ENCODE measurements around the gene EPHB3.

EPHB3 gene

GRCh38 chr3:184551614-184552256 is 9.8 kb upstream of the EPHB3 start:
- H3K4me1 Mint-ChIP-seq (ENCODE audit: low read depth): peaks cover 5% of the 10 kb centered on the region

DNA sequence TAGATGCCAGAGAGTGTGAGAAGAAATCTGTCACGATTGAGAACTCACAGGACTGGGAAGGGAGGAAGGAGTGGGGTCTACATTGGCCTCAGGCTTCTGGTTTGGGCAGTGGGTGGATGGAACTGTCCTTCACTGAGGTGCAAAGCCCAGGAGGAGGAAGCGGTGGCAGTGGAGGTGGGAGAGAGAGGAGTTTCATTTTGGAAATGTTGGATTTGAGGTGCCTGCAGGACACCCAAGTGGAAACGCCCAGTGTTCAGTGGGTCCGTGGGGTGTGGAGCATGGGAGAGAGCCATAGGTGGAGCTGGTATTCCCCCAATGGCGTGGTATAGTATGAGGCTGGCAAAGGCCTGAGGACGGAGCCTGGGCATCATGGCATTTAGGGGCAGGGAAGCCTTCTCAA is 9.3 kb upstream of the EPHB3 start:
- peaks cover 6% of the 10 kb centered on the region for H3K4me1 Mint-ChIP-seq (ENCODE audit: low read depth)
- no peak for DNase-seq (ENCODE audit: low spot score)
- no peak overlapping the region for H3K4me3 Mint-ChIP-seq
- H3K36me3 Mint-ChIP-seq (ENCODE audit: low read depth): no peaks in the 10 kb centered on the region
- peaks cover 9% of the 10 kb centered on the region for H3K27me3 Mint-ChIP-seq (ENCODE audit: low read depth)
- no peak overlapping the region for H3K27ac Mint-ChIP-seq
- no peaks in the 10 kb centered on the region for H3K9me3 Mint-ChIP-seq

More at GRCh38 chr3:184551614-184552256, 9.8 kb upstream of the EPHB3 start:
- no peak overlapping the region for H3K27ac Mint-ChIP-seq
- H3K27me3 Mint-ChIP-seq (ENCODE audit: low read depth): peaks cover 9% of the 10 kb centered on the region
- DNase-seq (ENCODE audit: low spot score): no peak
- no peak overlapping the region for H3K4me3 Mint-ChIP-seq
- no peaks in the 10 kb centered on the region for H3K36me3 Mint-ChIP-seq (ENCODE audit: low read depth)
- H3K9me3 Mint-ChIP-seq: no peaks in the 10 kb centered on the region

DNA sequence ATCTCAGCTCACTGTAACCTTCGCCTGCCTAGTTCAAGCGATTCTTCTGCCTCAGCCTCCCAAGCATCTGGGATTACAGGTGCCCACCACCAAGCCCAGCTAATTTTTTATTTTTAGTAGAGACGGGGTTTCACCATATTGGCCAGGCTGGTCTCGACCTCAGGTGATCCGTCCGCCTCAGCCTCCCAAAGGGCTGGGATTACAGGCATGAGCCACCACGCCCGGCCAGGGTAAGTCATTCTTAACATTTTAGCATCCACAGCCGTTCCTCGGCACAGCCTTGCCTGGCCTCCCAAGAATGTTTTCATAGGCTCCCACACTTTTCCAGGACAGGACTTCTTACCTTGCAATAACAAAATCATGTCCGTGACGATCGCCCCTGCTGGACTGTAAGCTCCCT is 8.7 kb upstream of the EPHB3 start:
- Mint-ChIP-seq H3K27ac (no peak overlapping the region), H3K27me3 (ENCODE audit: low read depth) (peaks cover 13% of the 10 kb centered on the region), H3K36me3 (ENCODE audit: low read depth) (no peaks in the 10 kb centered on the region), H3K4me1 (ENCODE audit: low read depth) (peaks cover 6% of the 10 kb centered on the region), H3K9me3 (no peaks in the 10 kb centered on the region), H3K4me3 (no peak overlapping the region)
- DNase-seq (ENCODE audit: low spot score): no peak

DNA sequence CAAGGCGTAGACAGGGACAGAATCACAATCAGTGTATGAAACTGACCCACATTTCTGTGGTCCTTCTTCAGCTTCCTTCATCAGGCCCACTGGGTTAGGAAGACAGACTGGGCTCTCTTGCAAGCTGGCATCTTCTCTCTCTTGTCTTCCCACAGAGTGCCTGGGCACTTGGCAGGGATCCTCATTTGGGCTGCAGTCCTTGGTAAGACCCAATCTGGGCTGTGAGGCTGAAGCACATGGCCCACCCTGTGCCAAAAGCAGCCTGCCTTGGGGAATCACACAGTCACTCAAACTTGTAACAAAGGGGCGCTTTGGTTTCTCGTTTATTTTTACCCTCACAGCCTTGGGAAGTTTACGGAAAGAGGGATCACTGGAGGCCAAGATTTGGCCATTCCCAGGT is 8.2 kb upstream of the EPHB3 start:
- peaks cover 17% of the 10 kb centered on the region for H3K27me3 Mint-ChIP-seq (ENCODE audit: low read depth)
- H3K36me3 Mint-ChIP-seq (ENCODE audit: low read depth): no peaks in the 10 kb centered on the region
- H3K27ac Mint-ChIP-seq: no peak overlapping the region
- no peak overlapping the region for H3K4me3 Mint-ChIP-seq
- no peak for DNase-seq (ENCODE audit: low spot score)
- peaks cover 6% of the 10 kb centered on the region for H3K4me1 Mint-ChIP-seq (ENCODE audit: low read depth)
- H3K9me3 Mint-ChIP-seq: no peaks in the 10 kb centered on the region

DNA sequence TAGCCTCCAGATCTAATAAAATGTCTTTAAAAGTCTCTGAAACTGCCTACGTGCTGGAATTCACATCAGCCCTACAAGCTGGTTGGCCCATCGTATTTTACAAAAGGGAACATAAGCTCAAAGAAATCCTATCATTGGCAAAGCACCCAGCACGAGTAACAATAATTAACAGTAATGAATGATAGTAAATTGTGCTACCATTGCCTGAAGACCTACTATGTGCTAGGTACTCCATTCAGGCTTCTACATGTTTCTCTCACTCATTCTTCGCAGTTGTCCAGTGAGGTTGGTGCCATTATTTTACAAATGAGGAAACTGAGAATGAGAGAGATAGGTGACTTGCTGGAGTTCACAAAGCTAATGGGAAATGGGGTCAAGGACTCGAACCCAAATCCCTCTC is 7.1 kb upstream of the EPHB3 start:
- H3K4me1 Mint-ChIP-seq (ENCODE audit: low read depth): peaks cover 6% of the 10 kb centered on the region
- no peak overlapping the region for H3K4me3 Mint-ChIP-seq
- peaks cover 20% of the 10 kb centered on the region for H3K27me3 Mint-ChIP-seq (ENCODE audit: low read depth)
- no peak for DNase-seq (ENCODE audit: low spot score)
- no peaks in the 10 kb centered on the region for H3K36me3 Mint-ChIP-seq (ENCODE audit: low read depth)
- no peak overlapping the region for H3K27ac Mint-ChIP-seq
- H3K9me3 Mint-ChIP-seq: no peaks in the 10 kb centered on the region

GRCh38 chr3:184556582-184557347 is 4.8 kb upstream of the EPHB3 start:
- peaks cover 15% of the 10 kb centered on the region for H3K4me1 Mint-ChIP-seq (ENCODE audit: low read depth)
- H3K4me3 Mint-ChIP-seq: peak overlapping the region; percentile 60
- peaks cover 33% of the 10 kb centered on the region for H3K27me3 Mint-ChIP-seq (ENCODE audit: low read depth)
- no peaks in the 10 kb centered on the region for H3K9me3 Mint-ChIP-seq
- no peak for DNase-seq (ENCODE audit: low spot score)
- H3K36me3 Mint-ChIP-seq (ENCODE audit: low read depth): no peaks in the 10 kb centered on the region
- H3K27ac Mint-ChIP-seq: peak overlapping the region; percentile 3

DNA sequence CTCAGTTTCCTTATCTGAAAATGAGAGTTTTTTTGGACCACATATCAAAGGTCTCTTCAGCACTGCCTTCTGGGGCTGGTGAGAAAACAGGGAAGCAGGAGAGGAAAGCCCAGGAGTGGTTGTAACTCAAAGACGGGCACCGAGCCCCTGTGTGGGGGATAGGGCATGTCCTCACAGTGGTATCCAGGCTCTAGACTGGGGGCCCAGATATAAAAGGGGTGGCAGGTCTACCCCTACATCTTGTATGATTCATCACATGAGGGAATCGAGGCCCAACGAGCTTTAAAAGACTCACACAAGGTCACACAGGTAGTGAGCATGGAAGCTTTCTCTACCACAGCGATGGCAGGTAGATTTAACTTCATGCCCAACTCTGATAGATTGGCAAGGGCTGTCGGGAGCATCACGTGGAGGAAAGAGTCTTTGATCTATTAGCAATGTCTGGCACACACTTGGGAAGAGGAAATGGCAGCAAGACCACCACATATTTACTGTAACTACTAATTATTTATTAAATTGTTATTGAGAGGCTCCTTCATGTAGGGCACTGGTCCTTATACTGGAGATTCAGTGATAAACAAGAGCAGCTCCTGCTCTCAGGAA is 4.1 kb upstream of the EPHB3 start:
- Mint-ChIP-seq H3K9me3 (no peaks in the 10 kb centered on the region), H3K36me3 (ENCODE audit: low read depth) (no peaks in the 10 kb centered on the region), H3K27me3 (ENCODE audit: low read depth) (peaks cover 33% of the 10 kb centered on the region), H3K4me3 (no peak overlapping the region), H3K4me1 (ENCODE audit: low read depth) (peaks cover 15% of the 10 kb centered on the region), H3K27ac (no peak overlapping the region)
- no peak for DNase-seq (ENCODE audit: low spot score)

GRCh38 chr3:184558726-184559125 is 2.9 kb upstream of the EPHB3 start:
- H3K27me3 Mint-ChIP-seq (ENCODE audit: low read depth): peaks cover 37% of the 10 kb centered on the region
- peaks cover 15% of the 10 kb centered on the region for H3K4me1 Mint-ChIP-seq (ENCODE audit: low read depth)
- no peaks in the 10 kb centered on the region for H3K9me3 Mint-ChIP-seq

DNA sequence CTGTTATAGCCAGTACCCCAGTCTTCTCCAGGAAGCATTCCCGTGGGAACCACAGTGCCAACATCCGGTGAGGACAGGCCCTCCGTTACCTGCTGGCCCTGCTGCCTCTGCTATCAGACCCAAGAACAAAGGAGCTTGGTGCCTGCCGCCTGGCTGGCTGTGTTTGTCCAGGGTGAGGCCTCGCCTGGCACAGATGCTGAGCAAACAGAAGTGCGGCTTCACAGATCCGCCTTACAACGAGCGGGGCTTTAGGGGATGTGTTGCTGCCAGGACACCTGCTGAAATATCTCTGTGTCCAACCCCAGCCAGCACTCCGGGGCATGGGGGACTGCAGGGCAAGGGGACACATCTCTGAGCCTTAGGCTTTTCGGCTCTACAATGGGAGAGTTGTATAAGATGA is 2.2 kb upstream of the EPHB3 start:
- Mint-ChIP-seq H3K27me3 (ENCODE audit: low read depth) (peaks cover 42% of the 10 kb centered on the region), H3K36me3 (ENCODE audit: low read depth) (no peaks in the 10 kb centered on the region), H3K4me3 (no peak overlapping the region), H3K9me3 (no peaks in the 10 kb centered on the region), H3K4me1 (ENCODE audit: low read depth) (peaks cover 15% of the 10 kb centered on the region), H3K27ac (no peak overlapping the region)
- no peak for DNase-seq (ENCODE audit: low spot score)

More at GRCh38 chr3:184558726-184559125, 2.9 kb upstream of the EPHB3 start:
- Mint-ChIP-seq H3K36me3 (ENCODE audit: low read depth) (no peaks in the 10 kb centered on the region), H3K4me3 (no peak overlapping the region), H3K27ac (no peak overlapping the region)
- no peak for DNase-seq (ENCODE audit: low spot score)

DNA sequence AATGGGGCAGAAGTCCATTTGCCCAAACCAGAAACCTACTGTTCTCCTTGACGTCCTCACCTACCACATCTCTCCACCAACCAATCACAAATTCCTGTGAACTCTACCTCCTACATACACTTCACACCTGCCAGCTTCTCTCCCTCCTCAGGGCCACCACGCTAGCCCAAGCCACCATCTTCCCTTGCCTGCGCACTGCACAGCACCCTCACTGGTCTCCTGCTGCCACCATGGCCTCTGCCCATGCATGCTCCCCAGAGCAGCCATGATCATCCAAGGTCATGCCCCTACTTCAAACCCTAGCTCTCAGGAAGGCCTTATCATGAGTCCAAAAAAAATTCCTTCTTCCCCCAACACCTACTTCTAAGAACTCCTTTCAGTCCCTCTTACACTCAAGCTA is 1.1 kb upstream of the EPHB3 start:
- Mint-ChIP-seq H3K4me3 (peak overlapping the region; percentile 74), H3K4me1 (ENCODE audit: low read depth) (peaks cover 15% of the 10 kb centered on the region), H3K27me3 (ENCODE audit: low read depth) (peaks cover 54% of the 10 kb centered on the region), H3K27ac (no peak overlapping the region), H3K36me3 (ENCODE audit: low read depth) (no peaks in the 10 kb centered on the region), H3K9me3 (no peaks in the 10 kb centered on the region)
- DNase-seq (ENCODE audit: low spot score): no peak

DNA sequence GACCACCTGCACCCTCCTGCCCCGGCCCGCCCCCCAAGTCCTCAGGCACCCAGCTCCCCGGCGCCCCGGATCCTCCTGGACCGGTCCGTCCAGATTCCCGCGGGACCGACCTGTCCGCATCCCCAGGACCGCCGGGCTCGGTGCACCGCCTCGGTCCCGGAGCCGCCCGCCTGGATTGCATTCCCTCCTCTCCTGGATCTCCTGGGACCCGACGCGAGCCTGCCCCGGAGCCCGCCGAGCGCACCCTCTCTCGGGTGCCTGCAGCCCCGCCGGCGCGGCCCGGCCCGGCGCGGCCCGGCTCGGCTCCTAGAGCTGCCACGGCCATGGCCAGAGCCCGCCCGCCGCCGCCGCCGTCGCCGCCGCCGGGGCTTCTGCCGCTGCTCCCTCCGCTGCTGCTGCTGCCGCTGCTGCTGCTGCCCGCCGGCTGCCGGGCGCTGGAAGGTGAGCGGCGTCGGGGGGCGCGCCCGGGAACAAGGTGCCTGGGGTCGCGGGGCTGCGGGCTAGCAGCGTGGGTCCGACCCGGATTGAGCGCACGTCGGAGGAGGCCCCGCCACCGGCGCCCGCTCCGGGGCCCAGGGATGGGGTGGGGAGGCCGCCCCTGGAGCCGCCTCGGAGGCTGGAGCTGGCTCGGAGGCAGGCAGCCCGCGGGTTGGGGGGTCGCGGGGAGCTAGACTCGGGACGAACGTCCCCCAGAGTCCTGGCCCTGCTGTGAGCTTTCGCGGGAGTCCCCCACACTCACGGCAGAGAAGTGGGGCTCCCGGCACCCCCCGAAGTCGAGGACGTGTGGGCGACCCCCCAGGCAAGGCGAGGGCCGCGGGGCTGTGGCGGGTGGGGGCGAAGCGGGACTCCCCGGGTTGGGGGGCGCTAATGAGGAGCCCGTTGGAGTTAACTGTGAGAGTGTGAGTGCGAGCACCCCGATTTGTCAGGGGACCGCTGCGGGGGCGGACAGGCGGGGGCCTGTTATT is 610 bp downstream of the EPHB3 start:
- Mint-ChIP-seq H3K27ac (no peak overlapping the region), H3K27me3 (ENCODE audit: low read depth) (peaks cover 59% of the 10 kb centered on the region), H3K9me3 (no peaks in the 10 kb centered on the region), H3K4me3 (peak overlapping the region; percentile 74), H3K4me1 (ENCODE audit: low read depth) (peaks cover 9% of the 10 kb centered on the region), H3K36me3 (ENCODE audit: low read depth) (no peaks in the 10 kb centered on the region)
- DNase-seq (ENCODE audit: low spot score): no peak

DNA sequence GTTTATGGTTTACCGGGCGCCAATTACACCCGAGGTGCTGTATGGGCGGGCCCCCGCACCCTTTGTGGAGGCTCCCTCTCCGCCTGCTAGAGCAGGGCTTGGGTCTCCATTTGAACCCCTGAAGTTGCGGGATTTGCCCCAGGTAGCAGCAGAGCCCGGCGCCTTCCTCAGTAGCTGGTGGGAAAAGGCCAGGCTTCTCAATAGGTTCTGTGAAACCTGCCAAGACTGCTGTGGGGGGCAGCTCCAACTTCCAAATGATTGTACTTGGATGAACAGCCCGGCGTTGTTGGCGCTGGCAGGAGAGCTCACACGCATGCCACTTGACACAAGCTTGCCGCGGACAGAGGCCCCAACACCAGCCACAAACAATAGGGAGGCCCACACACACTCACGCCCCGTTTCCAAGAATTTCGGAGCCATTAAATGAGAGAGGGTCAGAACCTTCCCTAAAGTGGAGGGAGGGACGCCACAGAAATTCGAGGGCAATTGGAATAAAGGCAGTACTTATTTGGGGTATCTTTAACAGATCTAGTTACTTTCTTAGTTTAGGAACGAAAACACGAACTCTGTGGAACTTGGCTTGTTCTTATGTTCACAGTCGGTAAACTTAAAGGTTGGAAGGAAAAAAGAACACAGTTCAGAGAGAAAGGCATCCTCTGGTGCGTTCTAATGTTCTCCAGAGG is 1.4 kb downstream of the EPHB3 start:
- H3K27me3 Mint-ChIP-seq (ENCODE audit: low read depth): peaks cover 62% of the 10 kb centered on the region
- no peaks in the 10 kb centered on the region for H3K36me3 Mint-ChIP-seq (ENCODE audit: low read depth)
- DNase-seq (ENCODE audit: low spot score): no peak
- H3K4me1 Mint-ChIP-seq (ENCODE audit: low read depth): peaks cover 10% of the 10 kb centered on the region
- H3K4me3 Mint-ChIP-seq: no peak overlapping the region
- H3K27ac Mint-ChIP-seq: no peak overlapping the region
- H3K9me3 Mint-ChIP-seq: no peaks in the 10 kb centered on the region

DNA sequence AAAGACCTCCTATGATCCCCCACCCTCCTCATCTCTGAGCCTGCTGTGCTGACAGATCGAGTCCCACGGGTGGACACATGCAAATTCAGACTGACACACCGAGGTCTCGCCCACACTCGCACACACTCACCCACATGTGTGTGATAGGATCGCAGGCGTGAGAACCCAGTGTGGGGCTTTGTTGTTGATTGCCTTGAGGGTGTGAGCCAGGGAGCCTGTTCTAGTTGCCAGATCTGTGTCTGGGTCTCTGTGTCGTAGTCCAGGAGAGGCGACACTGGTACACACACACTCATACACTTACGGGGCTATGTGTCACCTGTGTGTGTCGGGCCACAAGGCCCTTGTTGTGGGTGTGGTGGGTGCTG is 2.0 kb downstream of the EPHB3 start:
- DNase-seq (ENCODE audit: low spot score): no peak
- H3K9me3 Mint-ChIP-seq: no peaks in the 10 kb centered on the region
- no peak overlapping the region for H3K27ac Mint-ChIP-seq
- no peaks in the 10 kb centered on the region for H3K36me3 Mint-ChIP-seq (ENCODE audit: low read depth)
- H3K4me3 Mint-ChIP-seq: no peak overlapping the region
- H3K4me1 Mint-ChIP-seq (ENCODE audit: low read depth): peaks cover 10% of the 10 kb centered on the region
- H3K27me3 Mint-ChIP-seq (ENCODE audit: low read depth): peaks cover 63% of the 10 kb centered on the region
